SK-N-SH treated with all-trans-retinoic acid at 6 μM for 48 hours (cell line): ENCODE measurements around the gene ADGRB3.
"Not testable (repeated sequence)": the region's sequence is repeated elsewhere in the genome, so short reads cannot be mapped to it uniquely, and the experiment has no call there.

Experiments
- ATAC-seq: fragments of 200-7000 bp; cut with Tn5 transposase; 3 replicates; pipeline ENCODE4 v1.9.1; 2020; ENCODE audit warnings: mild to moderate bottlenecking, moderate library complexity
- ARNTL ChIP-seq: fragments of 450-650 bp; formaldehyde crosslinking; IDR thresholded peaks from 2 replicates; pipeline ENCODE4 v1.5.0; 2020; ENCODE audit warnings: low read depth, mild to moderate bottlenecking, moderate library complexity, borderline replicate concordance
- BACH2 ChIP-seq: fragments of 250-450 bp; sonication (Bioruptor Pico); IDR thresholded peaks from 2 replicates; pipeline ENCODE4 v1.9.0; 2021; ENCODE audit warnings: mild to moderate bottlenecking, borderline replicate concordance
- CSDC2 ChIP-seq: fragments of 250-450 bp; sonication (Bioruptor Pico); IDR thresholded peaks from 2 replicates; pipeline ENCODE4 v1.5.0; 2020; ENCODE audit warnings: mild to moderate bottlenecking, moderate library complexity
- GLIS3 ChIP-seq: fragments of 250-450 bp; sonication (Bioruptor Pico); IDR thresholded peaks from 2 replicates; pipeline ENCODE4 v1.5.0; 2020; ENCODE audit warnings: mild to moderate bottlenecking, moderate library complexity
- ISL1 ChIP-seq: fragments of 250-450 bp; sonication (Bioruptor Pico); IDR thresholded peaks from 2 replicates; pipeline ENCODE4 v2.1.2; 2022; ENCODE audit warnings: mild to moderate bottlenecking, moderate library complexity
- OSR1 ChIP-seq: fragments of 250-450 bp; sonication (Bioruptor Pico); IDR thresholded peaks from 2 replicates; pipeline ENCODE4 v1.8.0; 2022; ENCODE audit warnings: moderate library complexity, mild to moderate bottlenecking, inconsistent platforms
- PPARA ChIP-seq: fragments of 250-450 bp; sonication (Bioruptor Pico); IDR thresholded peaks from 2 replicates; pipeline ENCODE4 v1.5.0; 2020; ENCODE audit warnings: mild to moderate bottlenecking, borderline replicate concordance
- RARB ChIP-seq: fragments of 250-450 bp; sonication (Bioruptor Pico); IDR thresholded peaks from 2 replicates; pipeline ENCODE4 v1.8.0; 2021; ENCODE audit warnings: mild to moderate bottlenecking, moderate library complexity
- TCF4 ChIP-seq: fragments of 250-450 bp; sonication (Bioruptor Pico); IDR thresholded peaks from 2 replicates; pipeline ENCODE4 v1.8.0; 2021; ENCODE audit warnings: mild to moderate bottlenecking, moderate library complexity, borderline replicate concordance
- TOX ChIP-seq: fragments of 250-450 bp; sonication (Bioruptor Pico); IDR thresholded peaks from 2 replicates; pipeline ENCODE4 v1.8.0; 2021; ENCODE audit warnings: mild to moderate bottlenecking, moderate library complexity, borderline replicate concordance
- ZFP3 ChIP-seq: fragments of 250-450 bp; sonication (Bioruptor Pico); IDR thresholded peaks from 2 replicates; pipeline ENCODE4 v1.5.0; 2020; ENCODE audit warnings: mild to moderate bottlenecking, moderate library complexity
- ZNF565 ChIP-seq: fragments of 450-650 bp; formaldehyde crosslinking; conservative IDR thresholded peaks from 2 replicates; pipeline ENCODE4 v1.5.0; 2020; ENCODE audit warnings: low read depth, mild to moderate bottlenecking, moderate library complexity
- ZNF8 ChIP-seq: fragments of 450-650 bp; formaldehyde crosslinking; IDR thresholded peaks from 2 replicates; pipeline ENCODE4 v1.5.0; 2020; ENCODE audit warnings: mild to moderate bottlenecking, moderate library complexity
- TF ChIP-seq, protein P1 (sequence below): fragments of 250-450 bp; sonication (Bioruptor Pico); IDR thresholded peaks from 2 replicates; pipeline ENCODE4 v1.5.1; 2021; ENCODE audit warnings: mild to moderate bottlenecking, moderate library complexity
- TF ChIP-seq, protein P2 (sequence below): fragments of 250-450 bp; sonication (Bioruptor Pico); IDR thresholded peaks from 2 replicates; pipeline ENCODE4 v1.5.0; 2020; ENCODE audit warnings: mild to moderate bottlenecking, moderate library complexity
- TF ChIP-seq, protein P3 (sequence below): fragments of 250-450 bp; sonication (Bioruptor Pico); IDR thresholded peaks from 2 replicates; pipeline ENCODE4 v1.8.0; 2021; ENCODE audit warnings: low read depth, mild to moderate bottlenecking, moderate library complexity, borderline replicate concordance
- TF ChIP-seq, protein P4 (sequence below): fragments of 250-450 bp; sonication (Bioruptor Pico); IDR thresholded peaks from 2 replicates; pipeline ENCODE4 v1.5.1; 2020; ENCODE audit warnings: low read depth, mild to moderate bottlenecking, moderate library complexity
- TF ChIP-seq, protein P5 (sequence below): fragments of 250-450 bp; sonication (Bioruptor Pico); IDR thresholded peaks from 2 replicates; pipeline ENCODE4 v1.8.0; 2020; ENCODE audit warnings: mild to moderate bottlenecking, moderate library complexity, borderline replicate concordance

The ADGRB3 gene

DNA sequence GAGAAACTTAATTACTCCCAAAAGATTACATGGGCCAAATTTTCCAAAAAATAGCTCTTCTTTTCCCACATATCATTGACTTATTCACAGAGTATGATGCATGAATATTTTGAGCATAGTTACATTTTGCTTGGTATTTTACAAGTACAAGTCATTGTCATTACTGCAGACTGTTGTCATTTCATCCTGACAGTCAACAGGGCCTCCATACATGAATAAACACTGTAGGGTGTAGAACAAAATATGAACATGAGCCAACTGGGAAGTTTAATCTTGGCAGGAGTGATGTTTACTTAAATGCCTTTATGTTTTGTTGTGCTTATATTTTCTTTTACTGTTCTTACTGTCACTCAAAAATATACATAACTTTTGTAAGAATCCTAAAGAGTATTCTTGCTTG is 340.7 kb downstream of the ADGRB3 start:
- TF ChIP-seq ARNTL (CRISPR knock-in tag) = no peak
- no peak for ATAC-seq

DNA sequence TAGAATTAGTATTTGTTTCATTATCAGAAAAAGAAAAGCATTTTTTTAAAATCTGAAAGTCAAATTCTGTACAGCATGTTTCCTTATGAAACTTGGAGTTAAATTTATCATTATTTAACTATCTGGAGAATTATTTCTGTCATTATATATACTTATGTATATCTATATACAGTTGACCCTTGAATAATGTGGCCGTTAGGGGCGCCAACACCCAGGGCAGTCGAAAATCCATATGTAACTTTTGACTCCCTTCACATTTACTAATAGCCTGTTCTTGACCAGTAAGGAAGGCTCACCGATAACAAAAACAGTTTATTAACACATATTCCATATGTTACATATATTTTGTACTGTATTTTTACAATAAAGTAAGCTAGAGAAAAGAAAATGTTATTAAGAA is 341.2 kb downstream of the ADGRB3 start:
- TF ChIP-seq ZFP3 (CRISPR knock-in tag) (no peak), ISL1 (CRISPR knock-in tag) (no peak), ZNF8 (CRISPR knock-in tag) (no peak), PPARA (CRISPR knock-in tag) (no peak), ZNF565 (no peak), ARNTL (CRISPR knock-in tag) (no peak), TCF4 (CRISPR knock-in tag) (no peak), CSDC2 (no peak), RARB (no peak)
- TF ChIP-seq, protein P1, sequence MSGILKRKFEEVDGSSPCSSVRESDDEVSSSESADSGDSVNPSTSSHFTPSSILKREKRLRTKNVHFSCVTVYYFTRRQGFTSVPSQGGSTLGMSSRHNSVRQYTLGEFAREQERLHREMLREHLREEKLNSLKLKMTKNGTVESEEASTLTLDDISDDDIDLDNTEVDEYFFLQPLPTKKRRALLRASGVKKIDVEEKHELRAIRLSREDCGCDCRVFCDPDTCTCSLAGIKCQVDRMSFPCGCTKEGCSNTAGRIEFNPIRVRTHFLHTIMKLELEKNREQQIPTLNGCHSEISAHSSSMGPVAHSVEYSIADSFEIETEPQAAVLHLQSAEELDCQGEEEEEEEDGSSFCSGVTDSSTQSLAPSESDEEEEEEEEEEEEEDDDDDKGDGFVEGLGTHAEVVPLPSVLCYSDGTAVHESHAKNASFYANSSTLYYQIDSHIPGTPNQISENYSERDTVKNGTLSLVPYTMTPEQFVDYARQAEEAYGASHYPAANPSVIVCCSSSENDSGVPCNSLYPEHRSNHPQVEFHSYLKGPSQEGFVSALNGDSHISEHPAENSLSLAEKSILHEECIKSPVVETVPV (CRISPR knock-in tag) = no peak
- TF ChIP-seq, protein P2, sequence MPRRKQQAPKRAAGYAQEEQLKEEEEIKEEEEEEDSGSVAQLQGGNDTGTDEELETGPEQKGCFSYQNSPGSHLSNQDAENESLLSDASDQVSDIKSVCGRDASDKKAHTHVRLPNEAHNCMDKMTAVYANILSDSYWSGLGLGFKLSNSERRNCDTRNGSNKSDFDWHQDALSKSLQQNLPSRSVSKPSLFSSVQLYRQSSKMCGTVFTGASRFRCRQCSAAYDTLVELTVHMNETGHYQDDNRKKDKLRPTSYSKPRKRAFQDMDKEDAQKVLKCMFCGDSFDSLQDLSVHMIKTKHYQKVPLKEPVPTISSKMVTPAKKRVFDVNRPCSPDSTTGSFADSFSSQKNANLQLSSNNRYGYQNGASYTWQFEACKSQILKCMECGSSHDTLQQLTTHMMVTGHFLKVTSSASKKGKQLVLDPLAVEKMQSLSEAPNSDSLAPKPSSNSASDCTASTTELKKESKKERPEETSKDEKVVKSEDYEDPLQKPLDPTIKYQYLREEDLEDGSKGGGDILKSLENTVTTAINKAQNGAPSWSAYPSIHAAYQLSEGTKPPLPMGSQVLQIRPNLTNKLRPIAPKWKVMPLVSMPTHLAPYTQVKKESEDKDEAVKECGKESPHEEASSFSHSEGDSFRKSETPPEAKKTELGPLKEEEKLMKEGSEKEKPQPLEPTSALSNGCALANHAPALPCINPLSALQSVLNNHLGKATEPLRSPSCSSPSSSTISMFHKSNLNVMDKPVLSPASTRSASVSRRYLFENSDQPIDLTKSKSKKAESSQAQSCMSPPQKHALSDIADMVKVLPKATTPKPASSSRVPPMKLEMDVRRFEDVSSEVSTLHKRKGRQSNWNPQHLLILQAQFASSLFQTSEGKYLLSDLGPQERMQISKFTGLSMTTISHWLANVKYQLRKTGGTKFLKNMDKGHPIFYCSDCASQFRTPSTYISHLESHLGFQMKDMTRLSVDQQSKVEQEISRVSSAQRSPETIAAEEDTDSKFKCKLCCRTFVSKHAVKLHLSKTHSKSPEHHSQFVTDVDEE (CRISPR knock-in tag) = no peak
- TF ChIP-seq, protein P3, sequence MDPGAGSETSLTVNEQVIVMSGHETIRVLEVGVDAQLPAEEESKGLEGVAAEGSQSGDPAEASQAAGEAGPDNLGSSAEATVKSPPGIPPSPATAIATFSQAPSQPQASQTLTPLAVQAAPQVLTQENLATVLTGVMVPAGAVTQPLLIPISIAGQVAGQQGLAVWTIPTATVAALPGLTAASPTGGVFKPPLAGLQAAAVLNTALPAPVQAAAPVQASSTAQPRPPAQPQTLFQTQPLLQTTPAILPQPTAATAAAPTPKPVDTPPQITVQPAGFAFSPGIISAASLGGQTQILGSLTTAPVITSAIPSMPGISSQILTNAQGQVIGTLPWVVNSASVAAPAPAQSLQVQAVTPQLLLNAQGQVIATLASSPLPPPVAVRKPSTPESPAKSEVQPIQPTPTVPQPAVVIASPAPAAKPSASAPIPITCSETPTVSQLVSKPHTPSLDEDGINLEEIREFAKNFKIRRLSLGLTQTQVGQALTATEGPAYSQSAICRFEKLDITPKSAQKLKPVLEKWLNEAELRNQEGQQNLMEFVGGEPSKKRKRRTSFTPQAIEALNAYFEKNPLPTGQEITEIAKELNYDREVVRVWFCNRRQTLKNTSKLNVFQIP = no peak
- TF ChIP-seq, protein P4, sequence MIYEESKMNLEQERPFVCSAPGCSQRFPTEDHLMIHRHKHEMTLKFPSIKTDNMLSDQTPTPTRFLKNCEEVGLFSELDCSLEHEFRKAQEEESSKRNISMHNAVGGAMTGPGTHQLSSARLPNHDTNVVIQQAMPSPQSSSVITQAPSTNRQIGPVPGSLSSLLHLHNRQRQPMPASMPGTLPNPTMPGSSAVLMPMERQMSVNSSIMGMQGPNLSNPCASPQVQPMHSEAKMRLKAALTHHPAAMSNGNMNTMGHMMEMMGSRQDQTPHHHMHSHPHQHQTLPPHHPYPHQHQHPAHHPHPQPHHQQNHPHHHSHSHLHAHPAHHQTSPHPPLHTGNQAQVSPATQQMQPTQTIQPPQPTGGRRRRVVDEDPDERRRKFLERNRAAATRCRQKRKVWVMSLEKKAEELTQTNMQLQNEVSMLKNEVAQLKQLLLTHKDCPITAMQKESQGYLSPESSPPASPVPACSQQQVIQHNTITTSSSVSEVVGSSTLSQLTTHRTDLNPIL (CRISPR knock-in tag) = no peak
- no peak for ATAC-seq

DNA sequence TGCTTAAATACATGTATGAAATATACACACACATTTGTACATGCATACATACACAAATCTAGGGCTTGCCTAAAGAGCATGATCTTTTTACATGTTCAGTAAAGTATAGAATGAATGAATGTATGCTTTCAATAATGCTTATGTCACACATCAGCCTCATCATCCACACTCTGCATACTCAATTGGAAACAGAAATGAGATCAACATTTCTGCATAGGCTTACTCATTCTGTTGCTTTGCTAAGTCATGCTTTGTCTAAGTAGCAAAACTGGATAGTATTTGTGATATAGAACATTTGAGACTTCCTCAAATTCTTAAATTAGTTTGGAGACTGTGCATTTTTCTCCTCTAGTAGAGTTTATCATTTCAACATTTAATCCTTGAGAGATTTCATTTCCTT is 343.3 kb downstream of the ADGRB3 start:
- no peak for TF ChIP-seq BACH2 (CRISPR knock-in tag)
- ATAC-seq = no peak

DNA sequence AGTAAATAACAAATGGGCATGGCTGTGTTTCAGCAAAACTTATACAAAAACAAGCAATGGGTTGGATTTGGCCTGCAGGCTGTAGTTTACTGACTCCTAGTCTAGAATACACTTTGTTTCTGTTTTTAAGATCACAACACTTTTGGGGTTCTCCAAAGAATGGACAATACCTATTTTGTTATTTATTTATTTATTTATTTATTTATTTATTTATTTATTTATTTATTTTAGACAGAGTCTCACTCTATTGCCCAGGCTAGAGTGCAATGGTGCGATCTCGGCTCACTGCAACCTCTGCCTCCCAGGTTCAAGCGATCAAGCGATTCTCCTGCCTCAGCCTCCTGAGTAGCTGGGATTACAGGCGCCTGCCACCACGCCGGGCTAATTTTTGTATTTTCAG is 346.6 kb downstream of the ADGRB3 start:
- ATAC-seq = not testable (repeated sequence)

DNA sequence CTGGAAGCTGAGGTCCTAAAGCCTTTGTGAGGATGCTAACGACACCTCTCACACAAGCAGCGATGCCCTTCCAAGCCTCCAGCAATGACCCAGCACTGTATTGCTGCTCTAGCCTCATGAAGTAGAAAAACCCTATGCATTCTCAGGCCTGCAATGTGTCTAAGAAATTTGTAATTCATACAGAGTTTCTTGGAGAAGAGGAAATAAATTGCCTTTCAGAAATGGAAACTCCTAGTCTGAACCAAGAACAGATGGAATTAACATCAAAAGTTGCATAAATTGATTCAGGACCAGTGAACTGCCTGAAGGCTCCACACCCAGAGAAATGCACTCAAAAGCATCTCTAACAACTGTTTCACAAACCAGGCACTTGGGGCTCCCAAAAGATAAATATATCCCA is 353.6 kb downstream of the ADGRB3 start:
- no peak for TF ChIP-seq ISL1 (CRISPR knock-in tag)
- TF ChIP-seq, protein P1 (CRISPR knock-in tag) = no peak
- no peak for TF ChIP-seq OSR1
- TF ChIP-seq TCF4 (CRISPR knock-in tag) = no peak
- TF ChIP-seq, protein P5, sequence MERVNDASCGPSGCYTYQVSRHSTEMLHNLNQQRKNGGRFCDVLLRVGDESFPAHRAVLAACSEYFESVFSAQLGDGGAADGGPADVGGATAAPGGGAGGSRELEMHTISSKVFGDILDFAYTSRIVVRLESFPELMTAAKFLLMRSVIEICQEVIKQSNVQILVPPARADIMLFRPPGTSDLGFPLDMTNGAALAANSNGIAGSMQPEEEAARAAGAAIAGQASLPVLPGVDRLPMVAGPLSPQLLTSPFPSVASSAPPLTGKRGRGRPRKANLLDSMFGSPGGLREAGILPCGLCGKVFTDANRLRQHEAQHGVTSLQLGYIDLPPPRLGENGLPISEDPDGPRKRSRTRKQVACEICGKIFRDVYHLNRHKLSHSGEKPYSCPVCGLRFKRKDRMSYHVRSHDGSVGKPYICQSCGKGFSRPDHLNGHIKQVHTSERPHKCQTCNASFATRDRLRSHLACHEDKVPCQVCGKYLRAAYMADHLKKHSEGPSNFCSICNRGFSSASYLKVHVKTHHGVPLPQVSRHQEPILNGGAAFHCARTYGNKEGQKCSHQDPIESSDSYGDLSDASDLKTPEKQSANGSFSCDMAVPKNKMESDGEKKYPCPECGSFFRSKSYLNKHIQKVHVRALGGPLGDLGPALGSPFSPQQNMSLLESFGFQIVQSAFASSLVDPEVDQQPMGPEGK (CRISPR knock-in tag) = no peak
- no peak for TF ChIP-seq TOX (CRISPR knock-in tag)
- TF ChIP-seq ZNF8 (CRISPR knock-in tag) = no peak
- no peak for TF ChIP-seq CSDC2
- TF ChIP-seq BACH2 (CRISPR knock-in tag) = no peak
- TF ChIP-seq ARNTL (CRISPR knock-in tag) = no peak
- no peak for TF ChIP-seq ZFP3 (CRISPR knock-in tag)
- TF ChIP-seq GLIS3 = no peak
- ATAC-seq = no peak
